22Rv1 (cell line): ENCODE measurements around the gene ADAP1.

ENCODE experiments used
- ZFX ChIP-seq: fragments of 450-650 bp; IDR thresholded peaks from 2 replicates; pipeline ENCODE4 v1.6.1; 2017; ENCODE audit warnings: antibody characterized with exemption, borderline replicate concordance
- TF ChIP-seq, protein P1 (sequence below): fragments of 450-650 bp; IDR thresholded peaks from 2 replicates; pipeline ENCODE4 v1.5.1; 2017; ENCODE audit warnings: mild to moderate bottlenecking

DNA sequence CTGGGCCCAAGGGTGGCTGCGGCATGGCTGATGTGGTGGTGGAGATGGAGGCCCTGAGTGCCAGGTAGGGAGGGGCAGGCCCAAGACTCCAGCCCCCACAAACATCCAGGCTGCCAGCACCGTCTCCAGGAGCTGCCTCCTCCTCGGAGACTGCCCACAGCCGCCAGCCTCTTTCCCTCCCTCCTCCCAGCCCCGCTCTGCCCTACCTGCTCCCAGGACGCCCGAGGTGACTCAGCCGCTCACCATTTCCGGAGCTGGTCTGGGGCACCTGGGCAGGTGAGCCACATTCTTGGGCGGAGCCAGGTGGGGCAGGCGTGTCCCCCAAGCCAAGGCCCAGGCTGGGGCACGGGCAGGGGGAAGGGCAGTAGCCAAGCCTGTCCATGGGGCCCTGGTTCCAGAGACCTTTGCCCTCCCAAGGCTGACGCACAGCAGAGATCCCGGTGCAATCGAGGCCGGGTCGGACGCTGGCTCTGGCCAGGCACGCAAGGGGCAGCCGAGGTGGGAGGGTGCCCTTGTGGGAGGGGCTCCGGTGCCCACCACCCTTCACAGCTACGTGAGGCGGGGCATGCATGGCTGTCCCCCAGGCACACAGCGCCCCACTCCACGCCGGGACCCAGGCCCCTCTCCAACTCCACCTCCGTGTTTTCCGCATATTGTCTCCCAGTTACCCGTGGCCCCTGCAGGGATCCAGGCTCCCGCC lies 8.8 kb downstream of the ADAP1 start:
- TF ChIP-seq, protein P1, sequence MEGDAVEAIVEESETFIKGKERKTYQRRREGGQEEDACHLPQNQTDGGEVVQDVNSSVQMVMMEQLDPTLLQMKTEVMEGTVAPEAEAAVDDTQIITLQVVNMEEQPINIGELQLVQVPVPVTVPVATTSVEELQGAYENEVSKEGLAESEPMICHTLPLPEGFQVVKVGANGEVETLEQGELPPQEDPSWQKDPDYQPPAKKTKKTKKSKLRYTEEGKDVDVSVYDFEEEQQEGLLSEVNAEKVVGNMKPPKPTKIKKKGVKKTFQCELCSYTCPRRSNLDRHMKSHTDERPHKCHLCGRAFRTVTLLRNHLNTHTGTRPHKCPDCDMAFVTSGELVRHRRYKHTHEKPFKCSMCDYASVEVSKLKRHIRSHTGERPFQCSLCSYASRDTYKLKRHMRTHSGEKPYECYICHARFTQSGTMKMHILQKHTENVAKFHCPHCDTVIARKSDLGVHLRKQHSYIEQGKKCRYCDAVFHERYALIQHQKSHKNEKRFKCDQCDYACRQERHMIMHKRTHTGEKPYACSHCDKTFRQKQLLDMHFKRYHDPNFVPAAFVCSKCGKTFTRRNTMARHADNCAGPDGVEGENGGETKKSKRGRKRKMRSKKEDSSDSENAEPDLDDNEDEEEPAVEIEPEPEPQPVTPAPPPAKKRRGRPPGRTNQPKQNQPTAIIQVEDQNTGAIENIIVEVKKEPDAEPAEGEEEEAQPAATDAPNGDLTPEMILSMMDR: no peak
- TF ChIP-seq ZFX: no peak
